ENCODE results near the gene ANKRD65.
"Not testable (repeated sequence)": the region's sequence is repeated elsewhere in the genome, so short reads cannot be mapped to it uniquely, and the experiment has no call there.

The ANKRD65 gene

DNA sequence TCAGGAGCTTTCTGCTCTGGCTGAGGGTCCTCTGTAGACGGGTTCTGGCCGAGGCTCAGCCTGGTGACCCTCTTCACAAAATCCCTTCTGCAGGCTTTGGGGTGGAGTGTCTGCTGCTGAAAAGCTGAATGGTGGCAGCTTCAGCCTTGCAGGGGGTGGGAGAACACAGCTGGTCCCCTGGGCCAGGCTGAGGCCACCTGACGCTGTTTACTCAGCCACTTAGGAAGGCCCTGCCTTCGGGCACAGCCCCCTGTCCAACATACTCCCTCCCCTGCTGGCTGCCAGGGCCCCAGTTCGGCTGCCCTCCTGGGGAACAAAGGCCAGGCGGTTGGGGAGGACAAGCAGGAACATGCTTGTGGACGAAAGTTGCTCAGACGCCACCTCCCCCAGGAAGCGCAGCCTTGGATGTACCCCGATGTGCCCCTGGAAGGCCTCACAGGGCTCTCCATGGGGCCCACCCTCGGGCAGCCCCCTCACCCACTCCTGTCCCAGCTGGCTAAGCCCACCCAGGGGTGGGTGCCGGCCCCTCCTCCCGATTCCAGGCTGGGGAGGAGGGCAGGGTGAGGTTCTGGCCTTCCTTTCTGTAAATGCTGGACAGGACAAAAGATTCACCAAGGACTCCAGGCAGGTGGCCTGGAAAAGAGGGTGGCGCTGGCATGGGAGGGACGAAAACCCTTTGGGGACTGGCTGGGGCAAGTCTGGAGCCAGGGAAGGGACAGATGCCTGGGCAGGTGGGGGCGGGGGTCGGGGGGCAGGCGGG, at the start of gene ANKRD65:
TSS of gene ANKRD65 (minus strand) at position 130 of the 760 bp plus-strand sequence. CDS start 271 bp downstream, outside the sequence.
- DNase-seq (ENCODE audit: extremely low read depth, low read depth), result no peak
- TF ChIP-seq CTCF (IDR thresholded peaks at IDR 0.05; ENCODE audit: low read depth, low read length), result no peak

DNA sequence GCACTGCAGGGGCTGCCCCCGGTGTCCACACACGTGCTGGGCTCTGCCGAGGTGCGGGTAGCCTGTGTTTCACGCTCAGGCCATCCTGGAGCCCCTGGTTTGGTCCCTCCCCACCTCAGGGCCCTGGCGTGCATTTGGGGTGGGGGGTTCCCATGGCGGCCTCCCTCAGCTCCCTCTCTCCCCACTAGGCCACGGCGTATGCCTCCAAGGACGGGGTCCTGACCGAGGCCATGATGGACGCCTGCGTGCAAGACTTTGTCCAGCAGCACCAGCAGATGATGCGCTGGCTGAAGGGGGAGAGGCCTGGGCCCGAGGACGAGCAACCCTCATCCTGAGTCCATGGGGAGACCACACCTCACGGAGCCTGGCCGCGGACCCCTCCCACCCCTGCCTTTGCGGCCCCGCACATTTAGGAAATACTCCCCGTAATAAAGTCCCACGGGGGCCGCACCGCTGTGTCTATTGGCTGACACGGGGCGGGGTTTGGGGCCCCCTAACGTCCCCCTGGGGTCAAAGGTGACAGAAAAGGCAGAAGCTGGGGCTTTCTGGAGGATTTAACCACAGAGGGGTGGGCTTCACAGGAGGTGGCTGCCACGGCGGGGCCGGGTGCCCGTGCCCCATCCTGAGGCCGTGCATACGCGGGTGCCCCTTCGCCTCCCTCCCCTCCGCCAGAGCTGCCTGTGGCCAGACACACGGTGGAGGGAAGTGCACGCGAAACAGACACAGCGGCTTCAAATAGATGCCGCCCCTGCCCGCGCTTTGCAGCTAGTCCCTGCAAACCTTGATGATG, 47.3 kb upstream of the ANKRD65 start:
- not testable (repeated sequence) for DNase-seq (ENCODE audit: extremely low read depth, low read depth)

DNA sequence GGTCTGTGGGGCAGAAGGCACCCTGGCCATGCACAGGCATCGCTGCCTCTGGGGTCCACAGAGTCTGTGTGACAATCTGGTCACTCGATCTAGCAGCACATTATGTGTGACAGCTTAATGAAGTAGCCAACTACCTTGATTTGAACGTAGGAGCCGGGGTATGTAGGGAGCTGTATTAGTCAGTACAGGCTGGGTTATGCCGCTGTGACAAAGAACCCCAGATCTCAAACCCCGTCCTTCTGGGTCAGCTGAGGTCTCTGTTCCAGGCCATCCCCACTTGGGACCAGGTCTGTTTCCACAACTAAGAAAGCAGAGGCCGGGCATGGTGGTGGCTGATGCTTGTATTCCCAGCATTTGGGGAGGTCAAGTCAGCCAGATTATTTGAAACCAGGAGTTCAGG, 42.2 kb upstream of the ANKRD65 start:
- DNase-seq (ENCODE audit: extremely low read depth, low read depth), result no peak
- TF ChIP-seq CTCF (IDR thresholded peaks at IDR 0.05; ENCODE audit: low read depth, low read length), result no peak

DNA sequence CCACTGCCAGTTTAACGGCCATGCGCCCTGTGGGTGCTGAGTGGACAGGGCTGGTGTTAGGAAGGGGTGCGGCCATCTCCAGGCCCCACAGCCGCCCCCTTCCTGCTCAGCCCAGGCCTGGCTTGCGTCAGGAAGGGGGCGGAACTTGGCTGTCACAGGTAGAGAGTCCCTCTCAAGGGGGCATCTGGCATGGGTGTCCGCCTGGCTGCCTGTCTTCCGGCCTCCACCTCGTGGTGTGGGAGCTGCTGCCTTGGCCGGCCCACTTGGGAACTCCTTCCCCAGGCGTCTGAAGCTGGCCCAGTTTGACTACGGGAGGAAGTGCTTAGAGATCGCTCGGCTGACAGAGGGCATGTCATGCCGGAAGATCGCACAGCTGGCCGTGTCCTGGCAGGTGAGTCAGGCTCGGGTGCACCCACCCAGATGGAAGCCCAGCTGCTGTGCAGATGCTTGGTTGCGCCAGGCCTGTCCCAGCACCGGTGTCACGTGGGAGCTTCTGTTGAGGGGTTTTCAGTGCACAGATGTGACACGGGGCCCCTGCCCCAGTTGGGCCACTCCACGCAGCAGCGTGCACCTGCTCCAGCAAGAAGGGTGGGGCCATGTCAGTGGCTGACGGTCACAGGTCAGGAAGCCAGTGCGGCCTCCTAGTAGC, 41.4 kb upstream of the ANKRD65 start:
- no peak for DNase-seq (ENCODE audit: extremely low read depth, low read depth)
- no peak for TF ChIP-seq CTCF (IDR thresholded peaks at IDR 0.05; ENCODE audit: low read depth, low read length)

- no peak for DNase-seq (ENCODE audit: extremely low read depth, low read depth)
- TF ChIP-seq CTCF (IDR thresholded peaks at IDR 0.05; ENCODE audit: low read depth, low read length), result no peak
These were observed 40.7 kb upstream of the ANKRD65 start for GRCh38 chr1:1461721-1462317.

GRCh38 chr1:1460540-1461130, 39.6 kb upstream of the ANKRD65 start:
- DNase-seq (ENCODE audit: extremely low read depth, low read depth), result no peak
- no peak for TF ChIP-seq CTCF (IDR thresholded peaks at IDR 0.05; ENCODE audit: low read depth, low read length)

- not testable (repeated sequence) for DNase-seq (ENCODE audit: extremely low read depth, low read depth)
These were observed 38.6 kb upstream of the ANKRD65 start for GRCh38 chr1:1459711-1460110.

DNA sequence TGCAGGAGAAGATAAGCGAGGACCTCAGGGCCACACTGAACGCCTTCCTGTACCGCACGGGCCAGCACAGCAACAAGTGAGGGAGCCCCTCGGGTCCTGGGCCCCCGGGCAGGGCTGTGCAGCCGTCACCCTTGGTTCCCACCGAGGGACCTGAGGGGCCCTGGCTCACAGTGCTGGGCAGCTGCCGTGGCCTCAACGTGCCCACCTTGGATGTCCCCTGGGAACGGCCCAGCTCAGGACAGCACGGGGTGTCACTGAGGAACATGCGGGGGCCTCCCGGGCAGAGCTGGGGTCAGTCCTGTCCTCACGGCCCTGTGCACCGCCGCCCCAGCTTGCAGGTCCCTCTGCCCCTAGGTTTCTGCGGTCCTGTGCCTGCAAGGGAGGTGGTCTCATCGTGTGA, 38.1 kb upstream of the ANKRD65 start:
- not testable (repeated sequence) for DNase-seq (ENCODE audit: extremely low read depth, low read depth)

DNA sequence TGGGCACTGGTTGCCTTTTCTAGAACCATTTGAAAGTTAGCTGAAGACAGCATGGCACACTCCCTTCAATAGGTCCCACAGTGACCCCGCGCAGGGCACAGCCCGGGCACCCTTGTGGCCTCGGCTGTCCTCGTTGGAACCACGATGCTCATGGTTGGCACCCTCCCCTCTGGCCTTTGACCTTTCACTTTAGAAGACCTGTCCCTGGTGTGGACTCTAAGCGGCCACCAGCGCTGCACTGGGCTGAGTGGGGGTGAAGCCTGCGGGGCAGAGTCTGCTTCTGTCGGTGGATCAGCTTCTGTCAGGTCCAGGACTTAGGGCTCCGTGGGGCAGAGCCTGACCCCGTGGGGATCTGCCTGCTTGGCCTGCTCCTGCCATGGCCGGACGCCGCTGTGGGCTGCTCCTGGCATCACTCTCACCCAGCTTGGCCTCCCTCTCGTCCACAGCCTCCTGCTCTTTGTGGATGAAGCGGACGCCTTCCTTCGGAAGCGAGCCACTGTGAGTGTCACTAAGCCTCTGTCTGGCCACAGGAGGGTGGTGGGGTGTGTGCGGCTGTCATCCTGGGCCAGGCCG, 35.7 kb upstream of the ANKRD65 start:
- not testable (repeated sequence) for DNase-seq (ENCODE audit: extremely low read depth, low read depth)

- DNase-seq (ENCODE audit: extremely low read depth, low read depth), result not testable (repeated sequence)
These were observed 34.9 kb upstream of the ANKRD65 start for GRCh38 chr1:1455934-1456333.
